ENCODE data around the gene SMIM1.

DNA sequence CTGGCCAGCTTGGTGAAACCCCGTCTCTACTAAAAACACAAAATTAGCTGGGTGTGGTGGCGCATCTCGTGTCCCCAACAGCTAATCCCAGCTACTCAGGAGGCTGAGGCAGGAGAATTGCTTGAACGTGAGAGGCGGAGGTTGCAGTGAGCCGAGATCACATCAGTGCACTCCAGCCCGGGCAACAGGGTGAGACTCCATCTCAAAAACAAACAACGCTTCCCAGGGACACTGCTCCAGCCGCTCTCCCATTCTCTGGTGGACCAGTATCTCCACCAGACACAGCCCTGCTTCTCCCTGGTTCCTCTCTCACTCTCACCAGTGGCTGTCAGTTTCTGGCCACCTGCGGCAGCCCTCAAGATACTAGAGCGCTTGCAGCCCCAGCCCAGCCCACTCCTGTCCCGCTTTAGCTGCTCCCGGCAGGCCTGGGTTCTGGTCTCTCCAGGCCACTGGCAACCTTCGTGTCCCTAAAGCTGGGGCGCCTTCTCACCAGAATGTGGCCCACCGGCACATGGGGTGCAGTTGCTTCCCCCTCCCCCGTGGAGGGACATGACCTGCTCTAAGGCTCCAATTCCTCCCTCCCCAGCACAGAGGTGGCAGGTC is 44.7 kb downstream of the SMIM1 start:
- TF ChIP-seq, protein P1, sequence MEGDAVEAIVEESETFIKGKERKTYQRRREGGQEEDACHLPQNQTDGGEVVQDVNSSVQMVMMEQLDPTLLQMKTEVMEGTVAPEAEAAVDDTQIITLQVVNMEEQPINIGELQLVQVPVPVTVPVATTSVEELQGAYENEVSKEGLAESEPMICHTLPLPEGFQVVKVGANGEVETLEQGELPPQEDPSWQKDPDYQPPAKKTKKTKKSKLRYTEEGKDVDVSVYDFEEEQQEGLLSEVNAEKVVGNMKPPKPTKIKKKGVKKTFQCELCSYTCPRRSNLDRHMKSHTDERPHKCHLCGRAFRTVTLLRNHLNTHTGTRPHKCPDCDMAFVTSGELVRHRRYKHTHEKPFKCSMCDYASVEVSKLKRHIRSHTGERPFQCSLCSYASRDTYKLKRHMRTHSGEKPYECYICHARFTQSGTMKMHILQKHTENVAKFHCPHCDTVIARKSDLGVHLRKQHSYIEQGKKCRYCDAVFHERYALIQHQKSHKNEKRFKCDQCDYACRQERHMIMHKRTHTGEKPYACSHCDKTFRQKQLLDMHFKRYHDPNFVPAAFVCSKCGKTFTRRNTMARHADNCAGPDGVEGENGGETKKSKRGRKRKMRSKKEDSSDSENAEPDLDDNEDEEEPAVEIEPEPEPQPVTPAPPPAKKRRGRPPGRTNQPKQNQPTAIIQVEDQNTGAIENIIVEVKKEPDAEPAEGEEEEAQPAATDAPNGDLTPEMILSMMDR (IDR thresholded peaks at IDR 0.05) = no peak
- TF ChIP-seq POLR2A (IDR thresholded peaks at IDR 0.05) = no peak
